Keratinocyte (primary cell): ENCODE results near the gene FANCF. TPM values are rescaled to one million over a fixed set of nuclear protein-coding genes. Genes with fewer than 3 reads are reported as not detected.

Source experiments
- DNase-seq: peaks from one replicate; pipeline ENCODE4 v3.0.0-alpha.2; 2011; ENCODE audit warnings: low read depth, missing footprints, low spot score
- FAIRE-seq: peaks from 2 replicates; lab custom pipeline; 2011; peaks lifted over from hg19 to GRCh38; lab: Jason Lieb, UNC
- H2AFZ ChIP-seq: 2 replicates; pipeline ENCODE4 v1.6.0; 2012; ENCODE audit warnings: low read length, control low read depth, inconsistent platforms; ENCODE audit not compliant: control insufficient read depth
- H3K27ac ChIP-seq: 2 replicates; pipeline ENCODE4 v1.5.1; 2011; ENCODE audit warnings: low read length; ENCODE audit not compliant: control insufficient read depth, insufficient read depth
- H3K27me3 ChIP-seq: 3 replicates; pipeline ENCODE4 v1.6.0; 2011; ENCODE audit warnings: low read length; ENCODE audit not compliant: control insufficient read depth, insufficient read depth; ENCODE audit errors: extremely low read depth
- H3K36me3 ChIP-seq, 2 experiments: 2 replicates in 1 of 2; 3 replicates in 1 of 2; pipeline ENCODE4 v1.5.1; 2011; ENCODE audit warnings: low read length in 2 of 2, mild to moderate bottlenecking in 1 of 2; ENCODE audit not compliant: control insufficient read depth in 2 of 2, insufficient read depth in 2 of 2; ENCODE audit errors: extremely low read depth in 1 of 2
- H3K4me1 ChIP-seq: 3 replicates; pipeline ENCODE4 v1.5.1; 2011; ENCODE audit warnings: low read length; ENCODE audit not compliant: control insufficient read depth, insufficient read depth; ENCODE audit errors: extremely low read depth
- H3K4me2 ChIP-seq: 3 replicates; pipeline ENCODE4 v1.6.0; 2011; ENCODE audit warnings: low read depth, low read length; ENCODE audit not compliant: control insufficient read depth, insufficient read depth; ENCODE audit errors: extremely low read depth
- H3K4me3 ChIP-seq, 3 experiments: fragments of 200-600 bp in 1 of 3; sonication (generic) in 1 of 3; 2 replicates in 2 of 3; 3 replicates in 1 of 3; pipeline ENCODE4 v1.5.1; 2011 to 2016; ENCODE audit warnings: low read length in 3 of 3, mild to moderate bottlenecking in 3 of 3, control low read depth in 2 of 3, inconsistent platforms in 1 of 3, low read depth in 1 of 3, mixed read lengths in 1 of 3, mixed run types in 1 of 3, moderate library complexity in 1 of 3; ENCODE audit not compliant: control insufficient read depth in 2 of 3, insufficient read depth in 2 of 3; ENCODE audit errors: extremely low read depth in 1 of 3
- H3K79me2 ChIP-seq: 2 replicates; pipeline ENCODE4 v1.6.0; 2012; ENCODE audit warnings: low read length; ENCODE audit not compliant: control insufficient read depth, insufficient read depth
- H3K9ac ChIP-seq: 3 replicates; pipeline ENCODE4 v1.6.0; 2011; ENCODE audit warnings: low read length; ENCODE audit not compliant: control insufficient read depth, insufficient read depth; ENCODE audit errors: extremely low read depth
- H3K9me1 ChIP-seq: 3 replicates; pipeline ENCODE4 v1.6.0; 2011; ENCODE audit warnings: low read length; ENCODE audit not compliant: control insufficient read depth, insufficient read depth; ENCODE audit errors: extremely low read depth
- H3K9me3 ChIP-seq: 2 replicates; pipeline ENCODE4 v1.5.1; 2012; ENCODE audit warnings: low read depth, low read length; ENCODE audit not compliant: control insufficient read depth
- H4K20me1 ChIP-seq: 3 replicates; pipeline ENCODE4 v1.6.0; 2011; ENCODE audit warnings: low read length; ENCODE audit not compliant: control insufficient read depth, insufficient read depth; ENCODE audit errors: extremely low read depth
- CTCF ChIP-seq, 3 experiments: IDR thresholded peaks in 1 of 3; conservative IDR thresholded peaks in 1 of 3; optimal IDR thresholded peaks in 1 of 3; 2 replicates in 2 of 3; 3 replicates in 1 of 3; pipeline versions ENCODE3 to v1.5.1; 2011; ENCODE audit warnings: low read length in 3 of 3, mild to moderate bottlenecking in 3 of 3, moderate library complexity in 2 of 3, control low read depth in 1 of 3, inconsistent platforms in 1 of 3; ENCODE audit not compliant: insufficient read depth in 2 of 3; ENCODE audit errors: extremely low read depth in 1 of 3
- EZH2 ChIP-seq: IDR thresholded peaks from one replicate; pipeline ENCODE4 v1.6.1; 2012; ENCODE audit warnings: inconsistent platforms, mild to moderate bottlenecking, low read length, moderate library complexity
- dilution Hi-C: fragments of 300-500 bp; cut with MboI; formaldehyde crosslinking; loops from one replicate; pipeline ENCODE4 v1.7.0; 2020; ENCODE audit warnings: low sequenced_read_pairs; ENCODE audit not compliant: extremely low pct_ligation_motif_present
- polyA plus RNA-seq, 5 experiments: library from polyadenylated mRNA; depleted of rRNA in 3 of 5; stranded (reverse) in 3 of 5; stranded (forward) in 1 of 5; unstranded in 1 of 5; fragments of >200 nt; gene quantifications; 1 replicate in 1 of 5; 2 replicates in 3 of 5; 3 replicates in 1 of 5; pipeline versions ENCODE4 v1.2.1 to v1.2.3, GENCODE V29; 2011 to 2012; ENCODE audit warnings: missing spikeins in 2 of 5, low read depth in 1 of 5, low replicate concordance in 1 of 5

The FANCF gene
- polyA plus RNA-seq, 1 donor (not counting 4 experiments of a cell fraction or from before 2014, with no cell fraction given), result 5.2 TPM

GRCh38 chr11:22597062-22597461 lies 28.6 kb downstream of the FANCF start:
- no peak overlapping the region for H3K4me3 ChIP-seq
- no peaks in the 10 kb centered on the region for H3K4me1 ChIP-seq
- no peaks in the 10 kb centered on the region for H3K27me3 ChIP-seq
- TF ChIP-seq EZH2, result no peak
- dilution Hi-C loops, result no loop called here
- DNase-seq, result no peak
- H3K9me3 ChIP-seq, result no peaks in the 10 kb centered on the region
- no peak overlapping the region for H2AFZ ChIP-seq
- no peaks in the 10 kb centered on the region for H4K20me1 ChIP-seq
- H3K27ac ChIP-seq, result no peak overlapping the region
- no peak overlapping the region for H3K9ac ChIP-seq
- H3K36me3 ChIP-seq, result no peaks in the 10 kb centered on the region
- H3K9me1 ChIP-seq, result no peaks in the 10 kb centered on the region
- no peaks in the 10 kb centered on the region for H3K79me2 ChIP-seq
- FAIRE-seq, result no peak
- H3K4me2 ChIP-seq, result no peak overlapping the region

DNA sequence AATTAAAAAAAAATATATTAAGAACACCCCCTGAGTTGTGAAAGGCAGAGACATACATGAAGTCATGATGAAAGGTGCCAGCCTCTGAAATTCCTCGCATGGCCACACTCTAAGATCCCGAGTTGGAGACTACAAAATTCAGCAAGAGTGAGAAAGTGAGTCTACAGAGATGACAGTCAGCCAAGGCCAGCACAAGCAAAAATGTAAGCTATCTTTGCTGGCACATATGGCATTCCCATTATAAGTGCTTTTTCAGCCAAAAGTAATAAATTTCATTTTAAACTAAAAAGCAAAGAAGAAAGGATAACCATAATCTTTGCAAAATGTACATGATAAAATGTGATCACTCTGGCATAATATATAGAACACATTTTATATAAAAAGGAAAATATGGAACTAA lies 40.6 kb downstream of the FANCF start:
- no peaks in the 10 kb centered on the region for H3K9me1 ChIP-seq
- no peak overlapping the region for H2AFZ ChIP-seq
- H4K20me1 ChIP-seq, result no peaks in the 10 kb centered on the region
- H3K9ac ChIP-seq, result no peak overlapping the region
- H3K79me2 ChIP-seq, result no peaks in the 10 kb centered on the region
- no peaks in the 10 kb centered on the region for H3K36me3 ChIP-seq
- no peaks in the 10 kb centered on the region for H3K27me3 ChIP-seq
- H3K27ac ChIP-seq, result no peak overlapping the region
- H3K9me3 ChIP-seq, result no peaks in the 10 kb centered on the region
- H3K4me1 ChIP-seq, result no peaks in the 10 kb centered on the region
- FAIRE-seq (no peak), DNase-seq (no peak)
- TF ChIP-seq CTCF (optimal IDR thresholded peaks at IDR 0.05 in 1 of 3, IDR thresholded peaks at IDR 0.05 in 1 of 3, conservative IDR thresholded peaks at IDR 0.05 in 1 of 3; ENCODE audit: extremely low read depth in 1 of 3, insufficient read depth in 2 of 3, low read length in 3 of 3) (no peak), EZH2 (no peak)
- H3K4me3 ChIP-seq, result no peak overlapping the region
- dilution Hi-C loops, result no loop called here
- H3K4me2 ChIP-seq, result no peak overlapping the region

GRCh38 chr11:22583963-22584492 lies 41.6 kb downstream of the FANCF start:
- TF ChIP-seq CTCF (optimal IDR thresholded peaks at IDR 0.05 in 1 of 3, IDR thresholded peaks at IDR 0.05 in 1 of 3, conservative IDR thresholded peaks at IDR 0.05 in 1 of 3; ENCODE audit: extremely low read depth in 1 of 3, insufficient read depth in 2 of 3, low read length in 3 of 3) (no peak), EZH2 (no peak)
- no peaks in the 10 kb centered on the region for H3K9me3 ChIP-seq
- H3K27ac ChIP-seq, result no peak overlapping the region
- no peaks in the 10 kb centered on the region for H3K36me3 ChIP-seq
- no peaks in the 10 kb centered on the region for H3K79me2 ChIP-seq
- no peak overlapping the region for H2AFZ ChIP-seq
- H3K4me2 ChIP-seq, result no peak overlapping the region
- no peak for DNase-seq
- H3K4me1 ChIP-seq, result no peaks in the 10 kb centered on the region
- no peak overlapping the region for H3K4me3 ChIP-seq
- dilution Hi-C loops, result no loop called here
- no peak overlapping the region for H3K9ac ChIP-seq
- no peaks in the 10 kb centered on the region for H3K27me3 ChIP-seq
- no peaks in the 10 kb centered on the region for H3K9me1 ChIP-seq
- no peak for FAIRE-seq
- H4K20me1 ChIP-seq, result no peaks in the 10 kb centered on the region
